GM23248 (cell line): ENCODE data around the gene EML2.

Experiments used
- EZH2 ChIP-seq: fragments of 200-600 bp; sonication (generic); IDR thresholded peaks from 2 replicates; pipeline ENCODE4 v1.6.1; 2018; ENCODE audit warnings: antibody characterized with exemption, mild to moderate bottlenecking; ENCODE audit not compliant: insufficient read depth, poor library complexity, severe bottlenecking
- EZH2phosphoT487 ChIP-seq: fragments of 200-600 bp; sonication (generic); IDR thresholded peaks from 2 replicates; pipeline ENCODE4 v1.6.1; 2018; ENCODE audit warnings: antibody characterized with exemption, moderate library complexity, mild to moderate bottlenecking, low read depth; ENCODE audit not compliant: insufficient read depth

GRCh38 chr19:45653634-45654033 is 14.4 kb upstream of the EML2 start:
- TF ChIP-seq EZH2 (no peak), EZH2phosphoT487 (no peak)
